HPDE6-E6E7 (cell line): ENCODE data around the gene UCN2.

ENCODE experiments used
- DNase-seq: peaks from one replicate; pipeline ENCODE4 v3.0.0; 2011; ENCODE audit warnings: missing footprints; ENCODE audit errors: extremely low spot score

UCN2 gene

DNA sequence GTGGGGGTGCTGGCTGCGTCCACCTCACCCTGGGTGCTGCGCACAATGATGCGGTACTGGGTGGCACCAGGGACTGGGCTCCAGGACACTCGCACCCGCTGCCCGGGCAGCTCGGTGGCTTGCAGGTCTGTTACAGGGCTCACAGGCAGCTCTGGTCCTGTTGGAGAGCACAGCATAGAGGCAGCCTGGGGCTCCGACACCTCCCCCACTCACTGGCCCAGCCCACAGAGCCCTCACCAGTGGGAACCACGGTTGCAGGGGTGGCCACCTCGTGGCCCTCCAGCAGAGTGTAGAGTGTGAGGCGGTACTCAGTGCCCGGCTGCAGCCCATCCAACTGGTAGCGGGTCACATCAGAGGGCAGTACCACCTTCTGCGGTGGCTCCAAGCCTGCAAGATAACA is 27.9 kb upstream of the UCN2 start:
- no peak for DNase-seq

- no peak for DNase-seq
Measured at GRCh38 chr3:48588230-48588629, 24.6 kb upstream of the UCN2 start.

DNA sequence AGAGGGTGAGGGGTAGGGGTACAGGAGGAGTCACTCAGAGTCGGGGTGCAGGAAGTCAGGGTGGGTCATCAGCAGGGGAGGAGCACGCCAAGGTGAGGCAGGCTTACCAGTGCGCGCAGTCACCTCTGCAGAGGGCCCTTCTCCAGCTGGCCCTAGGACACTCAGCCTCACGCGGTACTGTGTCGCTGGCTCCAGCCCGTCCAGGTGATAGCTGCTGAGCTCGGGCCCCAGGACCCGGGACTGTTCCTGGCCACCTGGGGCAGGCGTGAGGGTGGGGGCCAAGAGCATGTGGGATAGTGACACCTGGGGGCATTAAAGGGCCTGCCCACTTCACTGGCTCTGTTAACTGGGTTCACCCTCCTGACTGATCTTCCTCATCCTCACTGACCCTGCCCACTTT is 24.1 kb upstream of the UCN2 start:
- no peak for DNase-seq

GRCh38 chr3:48585411-48585810 is 21.8 kb upstream of the UCN2 start:
- no peak for DNase-seq

DNA sequence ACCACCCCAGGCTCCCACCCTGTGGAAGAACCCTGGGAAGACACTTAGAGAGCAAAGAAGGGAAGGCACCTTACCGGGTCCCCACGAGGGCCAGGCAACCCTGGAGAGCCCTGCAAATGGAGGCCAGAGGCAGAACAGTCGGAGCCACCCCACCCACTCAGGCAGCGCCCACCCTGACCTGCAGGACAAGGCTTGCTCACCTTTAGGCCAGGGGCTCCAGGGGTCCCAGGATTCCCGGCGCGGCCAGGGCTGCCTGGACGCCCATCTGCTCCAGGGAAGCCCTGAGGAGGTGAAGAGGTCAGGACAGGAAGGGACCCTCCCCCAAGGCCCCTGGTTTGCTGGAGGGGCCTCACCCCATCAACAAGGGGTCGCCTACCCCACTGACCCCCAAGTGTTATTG is 21.3 kb upstream of the UCN2 start:
- DNase-seq, result no peak

DNA sequence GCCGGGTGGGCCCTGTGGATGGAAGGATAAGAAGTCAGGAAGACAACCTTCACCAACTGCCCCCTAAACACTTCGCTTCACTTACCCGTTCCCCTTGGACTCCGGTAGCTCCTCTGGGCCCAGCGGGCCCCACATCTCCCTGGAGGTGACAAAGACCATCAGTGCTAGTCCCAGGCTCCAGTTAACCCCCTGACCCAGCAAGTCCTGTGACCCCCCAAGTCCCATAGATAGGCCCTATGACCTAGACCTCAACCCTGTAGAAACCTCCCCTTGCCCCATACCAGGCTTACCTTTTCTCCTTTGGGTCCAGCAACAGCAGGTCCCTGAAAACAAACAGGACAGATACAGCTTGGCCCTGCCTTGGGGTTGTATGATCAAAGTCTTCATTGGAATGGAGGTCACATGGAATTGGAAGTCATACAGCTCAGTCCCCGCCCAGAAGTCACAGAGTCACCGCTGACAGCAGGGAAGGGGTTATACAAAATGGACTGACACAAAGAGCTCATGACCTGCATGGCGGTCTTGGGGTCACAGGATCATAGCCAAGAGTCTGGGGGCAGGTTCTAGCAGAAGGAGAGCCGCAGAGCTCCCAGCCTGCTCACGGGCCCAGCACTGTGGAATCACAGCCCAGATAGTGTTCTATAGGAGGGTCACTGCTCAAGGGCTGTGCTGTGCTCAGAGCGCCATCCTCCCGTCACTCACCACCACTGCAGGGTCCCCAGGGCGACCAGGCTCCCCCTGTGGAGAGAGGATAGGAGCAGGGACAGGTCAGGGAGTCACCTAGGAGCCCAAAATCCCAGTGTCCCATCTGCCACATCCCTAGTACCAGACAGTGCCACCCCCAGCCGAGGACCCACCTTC is 18.3 kb upstream of the UCN2 start:
- no peak for DNase-seq

DNA sequence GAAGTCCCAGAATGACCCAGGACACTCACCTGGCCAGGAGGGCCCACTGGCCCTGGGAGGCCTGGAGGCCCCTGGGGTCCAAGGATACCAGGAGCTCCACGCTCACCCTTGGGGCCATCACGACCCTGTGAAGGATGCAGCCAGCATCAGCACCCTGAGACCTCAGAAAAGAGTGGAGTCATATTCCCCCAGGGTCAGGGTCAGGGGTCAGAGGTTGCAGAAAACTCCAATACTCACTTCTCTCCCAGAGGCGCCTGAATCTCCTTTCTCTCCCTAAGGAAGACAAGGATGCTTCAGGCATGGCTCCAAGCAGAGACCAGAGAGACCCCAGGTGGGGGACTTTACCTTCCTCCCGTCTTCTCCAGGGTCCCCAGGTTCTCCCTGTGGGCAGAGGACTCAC is 13.1 kb upstream of the UCN2 start:
- no peak for DNase-seq

- no peak for DNase-seq
Measured at GRCh38 chr3:48575366-48575765, 11.8 kb upstream of the UCN2 start.

GRCh38 chr3:48573973-48574585 is 10.5 kb upstream of the UCN2 start:
- no peak for DNase-seq

DNA sequence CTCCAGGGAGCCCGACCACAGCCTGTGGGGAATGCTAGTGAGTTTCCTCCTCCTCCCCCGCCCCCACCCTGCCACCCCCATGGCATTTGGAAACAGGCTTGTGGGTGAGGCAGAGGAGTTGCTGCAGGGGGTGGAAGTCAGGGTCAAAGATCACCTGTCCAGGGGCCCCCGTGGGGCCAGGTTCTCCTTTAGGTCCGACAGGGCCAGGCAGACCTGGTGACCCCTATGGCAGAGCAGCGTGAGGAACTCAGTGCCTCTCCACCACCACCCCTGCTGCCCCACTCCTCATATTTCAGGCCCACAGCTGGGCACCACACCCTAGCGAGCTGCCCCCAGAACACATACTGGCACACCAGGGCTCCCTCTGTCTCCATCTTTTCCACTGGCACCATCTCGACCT is 8.9 kb upstream of the UCN2 start:
- no peak for DNase-seq

GRCh38 chr3:48571938-48572337 is 8.4 kb upstream of the UCN2 start:
- DNase-seq, result no peak

GRCh38 chr3:48569808-48570450 is 6.3 kb upstream of the UCN2 start:
- DNase-seq, result no peak

DNA sequence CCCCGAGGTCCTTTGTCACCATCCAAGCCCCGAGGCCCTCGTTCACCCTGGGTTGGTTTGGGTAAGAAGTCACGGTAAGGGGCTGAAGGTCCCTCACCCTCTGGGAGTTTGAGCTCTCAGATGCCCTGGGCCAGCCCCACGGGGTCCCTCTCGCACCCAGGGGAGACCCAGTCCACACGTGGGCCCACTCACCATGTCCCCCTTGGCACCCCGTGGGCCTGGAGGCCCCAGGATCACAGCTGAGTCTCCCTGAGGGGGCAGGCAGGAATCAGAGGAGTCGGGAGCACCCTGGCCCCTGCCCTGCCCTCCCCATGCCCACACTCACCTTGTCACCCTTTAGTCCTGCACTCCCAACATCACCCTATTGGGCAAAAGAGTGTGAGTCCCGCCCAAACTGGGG is 5.8 kb upstream of the UCN2 start:
- no peak for DNase-seq

GRCh38 chr3:48568476-48568875 is 4.9 kb upstream of the UCN2 start:
- no peak for DNase-seq

DNA sequence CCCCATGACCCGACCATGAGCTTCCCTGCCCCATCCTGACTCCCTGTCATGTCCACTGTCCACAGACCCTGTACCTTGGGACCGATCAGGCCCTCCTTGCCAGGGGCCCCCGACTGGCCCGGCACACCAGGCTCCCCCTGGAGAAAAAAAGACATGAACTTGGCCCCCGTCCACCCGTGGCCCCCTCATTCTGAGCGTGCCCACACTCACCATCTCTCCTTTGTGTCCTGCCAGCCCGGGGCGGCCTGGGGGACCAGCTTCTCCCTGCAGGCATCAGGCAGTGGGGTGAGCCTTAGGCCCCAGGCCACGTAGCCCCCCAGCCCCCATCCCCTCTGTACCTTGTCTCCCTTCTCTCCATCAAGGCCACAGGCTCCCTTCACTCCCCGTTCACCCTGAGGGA is 3.9 kb upstream of the UCN2 start:
- DNase-seq, result no peak

DNA sequence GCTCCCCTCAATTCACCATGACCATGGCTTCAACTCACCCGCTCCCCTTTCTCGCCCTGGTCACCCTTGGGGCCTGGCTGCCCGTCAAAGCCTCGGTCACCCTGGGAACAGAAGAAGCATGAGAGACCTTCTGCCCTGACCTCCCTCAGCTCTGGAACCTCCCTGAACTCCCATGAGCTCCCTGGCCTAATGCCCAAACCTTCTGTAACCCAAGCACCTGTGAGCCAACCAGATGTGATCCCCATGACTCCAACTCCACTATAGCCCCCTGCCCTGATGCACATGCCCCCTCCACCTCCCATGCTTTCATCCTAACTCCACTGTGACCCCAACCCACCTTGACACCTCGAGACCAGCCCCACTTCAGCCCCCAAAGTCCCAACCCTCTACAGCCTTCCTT is 3.5 kb upstream of the UCN2 start:
- no peak for DNase-seq

- DNase-seq, result no peak
Measured at GRCh38 chr3:48566401-48566760, 2.8 kb upstream of the UCN2 start.

DNA sequence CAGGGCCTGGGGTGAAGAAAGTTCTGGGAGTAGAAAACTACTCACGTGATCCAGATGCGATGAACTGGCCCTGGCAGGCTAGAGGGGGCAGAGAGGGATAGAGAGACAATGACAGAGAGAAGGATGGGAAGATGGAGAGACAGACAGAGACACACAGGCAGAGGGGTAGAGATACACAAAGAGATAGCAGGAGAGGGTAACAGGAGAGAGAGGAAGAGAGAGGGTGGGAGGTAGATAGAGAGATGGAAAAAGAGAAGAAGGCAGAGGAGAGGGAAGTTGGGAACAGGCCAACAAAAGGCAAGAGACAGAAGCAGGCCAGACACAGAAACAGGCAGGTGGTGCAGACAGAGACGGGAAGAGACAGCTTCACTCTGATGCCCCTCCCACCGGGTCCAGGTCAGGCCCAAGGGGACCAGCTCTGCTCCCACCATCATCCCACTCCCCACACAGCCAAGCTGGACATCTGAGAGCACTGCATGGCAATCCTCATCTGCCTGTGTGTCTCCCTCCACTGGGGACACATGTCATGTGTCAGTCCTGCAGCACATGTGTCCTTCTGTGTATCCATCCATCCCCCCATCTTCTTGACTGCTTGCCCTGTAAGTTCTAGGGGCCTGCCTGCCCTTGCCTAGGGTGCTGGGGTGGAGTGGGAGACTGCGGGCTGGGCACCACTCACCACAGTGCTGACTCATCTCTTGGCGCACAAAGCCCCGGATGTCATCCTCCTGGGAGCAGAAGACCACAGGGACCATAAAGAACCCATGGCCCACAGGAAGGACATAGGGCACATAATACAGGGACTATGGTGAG is 2.2 kb upstream of the UCN2 start:
- peak; percentile 34 for DNase-seq

DNA sequence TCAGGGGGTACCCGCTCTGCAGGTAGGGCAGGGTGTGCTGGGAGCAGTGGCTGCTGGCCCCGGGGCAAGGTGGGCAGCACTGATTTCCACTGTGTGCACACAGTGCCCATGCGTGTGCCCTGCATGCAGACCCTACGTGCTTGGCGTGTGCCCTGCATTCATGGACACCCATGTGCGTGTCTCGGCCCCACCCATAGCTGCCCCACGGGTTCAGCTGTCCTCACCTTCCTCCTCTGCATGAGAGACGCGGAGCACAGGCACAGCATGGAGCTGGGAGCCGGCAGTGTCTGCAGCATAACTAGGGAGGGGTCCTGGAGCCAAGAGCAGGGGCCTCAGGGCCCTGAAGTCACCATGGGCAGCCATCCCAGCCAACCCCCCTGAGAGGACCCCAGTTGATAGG is 1.6 kb upstream of the UCN2 start:
- DNase-seq, result no peak

- no peak for DNase-seq
Measured at GRCh38 chr3:48564667-48565066, 1.1 kb upstream of the UCN2 start.

GRCh38 chr3:48564022-48564421 is 441 bp upstream of the UCN2 start:
- no peak for DNase-seq

DNA sequence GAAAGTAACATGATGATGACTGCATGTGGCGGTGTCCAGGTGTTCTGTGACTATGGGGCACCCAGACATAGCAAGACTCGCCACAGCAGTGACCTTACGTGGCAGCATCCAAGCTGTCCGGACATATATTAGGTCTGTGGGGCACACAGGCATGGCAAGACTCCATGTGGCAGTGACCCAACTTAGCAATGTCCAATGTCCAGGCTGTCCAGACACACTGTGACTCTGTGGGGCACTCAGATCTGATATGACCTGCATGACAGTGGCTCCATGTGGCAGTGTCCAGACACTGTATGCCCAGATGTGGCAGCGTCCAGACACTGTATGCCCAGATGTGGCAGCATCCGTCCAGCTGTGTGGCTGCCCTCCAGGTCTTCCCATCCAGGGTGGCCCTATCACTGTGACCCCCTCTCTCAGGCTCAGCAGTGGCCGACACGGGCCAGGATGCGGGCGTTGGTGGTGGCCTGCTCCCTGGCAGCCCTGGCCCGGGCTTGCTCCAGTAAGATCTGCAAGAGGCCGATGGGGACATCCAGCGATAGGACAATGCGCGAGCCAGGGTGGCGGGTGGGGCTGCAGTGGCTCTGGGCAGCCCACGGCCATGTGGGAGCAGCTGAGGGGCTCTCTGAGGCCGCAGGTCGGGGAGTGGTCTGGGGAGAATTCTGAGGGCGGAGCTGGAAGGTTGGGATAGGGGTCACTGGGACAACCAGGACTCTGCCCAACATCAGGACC is 1.1 kb downstream of the UCN2 start:
- no peak for DNase-seq
